Measurements from ENCODE around the gene ACOT12.
A peak's percentile ranks its signal among the peaks of the same experiment; 100 is the strongest.

ACOT12 gene

GRCh38 chr5:81308836-81309235, 85.1 kb downstream of the ACOT12 start:
- H3K27ac ChIP-seq, result no peak overlapping the region
- no peak overlapping the region for H3K4me3 ChIP-seq
- DNase-seq, result no peak
- no peak for TF ChIP-seq CTCF (IDR thresholded peaks at IDR 0.05)
- no peaks in the 10 kb centered on the region for H3K9me3 ChIP-seq
- H3K27me3 ChIP-seq, result no peaks in the 10 kb centered on the region
- H3K36me3 ChIP-seq, result peaks cover 34 to 56% (median 36%) of the 10 kb centered on the region in 3 donors
- no peaks in the 10 kb centered on the region for H3K4me1 ChIP-seq
- intact Hi-C loops (cut with DNase I; ENCODE audit: low total_unique reads), result no loop called here

GRCh38 chr5:81305785-81306184, 88.1 kb downstream of the ACOT12 start:
- intact Hi-C loops (cut with DNase I; ENCODE audit: low total_unique reads), result no loop called here
- H3K9me3 ChIP-seq, result no peaks in the 10 kb centered on the region
- peaks cover 6 to 26% (median 7%) of the 10 kb centered on the region in 3 donors for H3K36me3 ChIP-seq
- no peak overlapping the region for H3K4me3 ChIP-seq
- peaks cover 0 to 18% (median 12%) of the 10 kb centered on the region in 4 donors for H3K4me1 ChIP-seq
- DNase-seq, result no peak
- H3K27me3 ChIP-seq, result no peaks in the 10 kb centered on the region
- no peak for TF ChIP-seq CTCF (IDR thresholded peaks at IDR 0.05)
- no peak overlapping the region for H3K27ac ChIP-seq

GRCh38 chr5:81303563-81303962, 90.4 kb downstream of the ACOT12 start:
- intact Hi-C loops (cut with DNase I; ENCODE audit: low total_unique reads), result no loop called here
- peaks cover 0 to 40% (median 29%) of the 10 kb centered on the region in 4 donors for H3K4me1 ChIP-seq
- DNase-seq, result no peak

GRCh38 chr5:81302596-81302995, 91.3 kb downstream of the ACOT12 start:
- H3K9me3 ChIP-seq, result no peaks in the 10 kb centered on the region
- H3K36me3 ChIP-seq, result peaks cover 0 to 7% (median 0%) of the 10 kb centered on the region in 3 donors
- DNase-seq, result no peak
- no peaks in the 10 kb centered on the region for H3K27me3 ChIP-seq
- no peak for TF ChIP-seq CTCF (IDR thresholded peaks at IDR 0.05)
- H3K4me3 ChIP-seq, result peak overlapping the region; percentile 94 to 95
- intact Hi-C loops (cut with DNase I; ENCODE audit: low total_unique reads), result no loop called here
- H3K27ac ChIP-seq, result no peak overlapping the region
- peaks cover 0 to 45% (median 29%) of the 10 kb centered on the region in 4 donors for H3K4me1 ChIP-seq

More at GRCh38 chr5:81303563-81303962, 90.4 kb downstream of the ACOT12 start:
- no peak overlapping the region for H3K4me3 ChIP-seq
- no peaks in the 10 kb centered on the region for H3K9me3 ChIP-seq
- H3K27me3 ChIP-seq, result no peaks in the 10 kb centered on the region
- peaks cover 0 to 7% (median 0%) of the 10 kb centered on the region in 3 donors for H3K36me3 ChIP-seq
- TF ChIP-seq CTCF (IDR thresholded peaks at IDR 0.05), result no peak
- no peak overlapping the region for H3K27ac ChIP-seq

- no peaks in the 10 kb centered on the region for H3K27me3 ChIP-seq
- H3K4me3 ChIP-seq, result peak within 1 kb of the TSS; percentile 94 to 95
- peaks cover 0 to 45% (median 29%) of the 10 kb centered on the region in 4 donors for H3K4me1 ChIP-seq
- H3K9me3 ChIP-seq, result no peaks in the 10 kb centered on the region
- intact Hi-C loops (cut with DNase I; ENCODE audit: low total_unique reads), result no loop called here
- peaks cover 0 to 7% (median 0%) of the 10 kb centered on the region in 3 donors for H3K36me3 ChIP-seq
- H3K27ac ChIP-seq, result peak within 1 kb of the TSS; percentile 93 to 96
- TF ChIP-seq CTCF (IDR thresholded peaks at IDR 0.05), result no peak
- peak; percentile 94 for DNase-seq
Observed at GRCh38 chr5:81301271-81302015, 92.5 kb downstream of the ACOT12 start, which contains the start of gene ZCCHC9. Gene ZCCHC9, plus strand, starts transcription at chr5:81301587. Its CDS starts 3,171 bp downstream, at chr5:81304758.
